Activated CD4-positive, alpha-beta T cell treated with anti-CD3 and anti-CD28 coated beads, Interleukin-2, amount 10 ng/mL, durations not matched to agents 7 days and 5 days (primary cell): ENCODE measurements around the gene SLC7A1. TPM values are rescaled to one million over a fixed set of nuclear protein-coding genes. Genes with fewer than 3 reads are reported as not detected.

Experiments used
- CTCF ChIA-PET: fragments of 350-600 bp; sonication (Branson Sonifier 250); formaldehyde crosslinking; loops from one replicate; lab custom pipeline; 2021; ENCODE audit warnings: antibody characterized with exemption; lab: Charles Lee
- POLR2A ChIA-PET: fragments of 350-600 bp; sonication (Branson Sonifier 250); formaldehyde crosslinking; loops from one replicate; lab custom pipeline; 2021; ENCODE audit warnings: antibody characterized with exemption; lab: Charles Lee
- DNase-seq: peaks from one replicate; pipeline ENCODE4 v3.0.0-alpha.2; 2020
- H3K27ac Mint-ChIP-seq: one replicate; pipeline ENCODE4 v1.8.0; 2021; ENCODE audit warnings: mild to moderate bottlenecking, moderate library complexity, mixed read lengths
- H3K27me3 Mint-ChIP-seq: one replicate; pipeline ENCODE4 v1.8.0; 2021; ENCODE audit warnings: mixed read lengths
- H3K36me3 Mint-ChIP-seq: one replicate; pipeline ENCODE4 v1.8.0; 2021; ENCODE audit warnings: low read depth, mixed read lengths
- H3K4me1 Mint-ChIP-seq: one replicate; pipeline ENCODE4 v1.8.0; 2021; ENCODE audit warnings: mixed read lengths
- H3K4me3 Mint-ChIP-seq: one replicate; pipeline ENCODE4 v1.8.0; 2021; ENCODE audit warnings: mild to moderate bottlenecking, moderate library complexity, mixed read lengths
- H3K9me3 Mint-ChIP-seq: one replicate; pipeline ENCODE4 v1.8.0; 2021; ENCODE audit warnings: mixed read lengths
- total RNA-seq, 2 experiments: library from RNA; stranded (reverse); gene quantifications; one replicate each; pipeline ENCODE4 v1.2.3, GENCODE V29; 2021

SLC7A1 gene
- total RNA-seq, 2 experiments from 2014 or later: 64.5 to 77.5 TPM

GRCh38 chr13:29496241-29496712, 99.2 kb downstream of the SLC7A1 start:
- Mint-ChIP-seq H3K27ac (no peak overlapping the region), H3K9me3 (no peaks in the 10 kb centered on the region), H3K27me3 (peaks cover 14% of the 10 kb centered on the region), H3K4me3 (no peak overlapping the region), H3K36me3 (no peaks in the 10 kb centered on the region), H3K4me1 (peaks cover 7% of the 10 kb centered on the region)
- no peak for DNase-seq
- CTCF ChIA-PET: interaction anchor here (1.0 to 1.7 kb wide), 3 partner anchors 12 to 42 kb away, joined by 3 to 5 read pairs (median 3); no protein-coding TSS in a partner anchor
- POLR2A ChIA-PET: no interaction called here

- Mint-ChIP-seq H3K4me1 (peaks cover 7% of the 10 kb centered on the region), H3K36me3 (no peaks in the 10 kb centered on the region), H3K27me3 (peaks cover 11% of the 10 kb centered on the region), H3K9me3 (no peaks in the 10 kb centered on the region), H3K27ac (no peak overlapping the region), H3K4me3 (no peak overlapping the region)
- DNase-seq: no peak
- POLR2A ChIA-PET: no interaction called here
- CTCF ChIA-PET: no interaction called here
These were observed 101.0 kb downstream of the SLC7A1 start for GRCh38 chr13:29494520-29494919.

- H3K9me3 Mint-ChIP-seq: no peaks in the 10 kb centered on the region
- no peak for DNase-seq
- ChIA-PET CTCF (no interaction called here), POLR2A (no interaction called here)
- H3K4me3 Mint-ChIP-seq: no peak overlapping the region
- peaks cover 7% of the 10 kb centered on the region for H3K4me1 Mint-ChIP-seq
- H3K27me3 Mint-ChIP-seq: peaks cover 11% of the 10 kb centered on the region
- no peak overlapping the region for H3K27ac Mint-ChIP-seq
- H3K36me3 Mint-ChIP-seq: no peaks in the 10 kb centered on the region
These were observed 101.7 kb downstream of the SLC7A1 start for GRCh38 chr13:29493796-29494195.

- Mint-ChIP-seq H3K9me3 (no peaks in the 10 kb centered on the region), H3K36me3 (no peaks in the 10 kb centered on the region), H3K27ac (no peak overlapping the region), H3K4me1 (peaks cover 3% of the 10 kb centered on the region), H3K27me3 (peaks cover 6% of the 10 kb centered on the region), H3K4me3 (no peak overlapping the region)
- ChIA-PET CTCF (no interaction called here), POLR2A (no interaction called here)
- DNase-seq: no peak
These were observed 104.2 kb downstream of the SLC7A1 start for GRCh38 chr13:29491248-29491647.

- no peaks in the 10 kb centered on the region for H3K4me1 Mint-ChIP-seq
- peaks cover 6% of the 10 kb centered on the region for H3K27me3 Mint-ChIP-seq
- POLR2A ChIA-PET: no interaction called here
- no peaks in the 10 kb centered on the region for H3K36me3 Mint-ChIP-seq
- CTCF ChIA-PET: no interaction called here
- DNase-seq: no peak
- H3K4me3 Mint-ChIP-seq: no peak overlapping the region
- no peak overlapping the region for H3K27ac Mint-ChIP-seq
- no peaks in the 10 kb centered on the region for H3K9me3 Mint-ChIP-seq
These were observed 105.0 kb downstream of the SLC7A1 start for GRCh38 chr13:29490561-29490885.

- DNase-seq: no peak
- Mint-ChIP-seq H3K27me3 (peaks cover 6% of the 10 kb centered on the region), H3K27ac (no peak overlapping the region), H3K36me3 (no peaks in the 10 kb centered on the region), H3K9me3 (no peaks in the 10 kb centered on the region), H3K4me1 (no peaks in the 10 kb centered on the region), H3K4me3 (no peak overlapping the region)
- ChIA-PET POLR2A (no interaction called here), CTCF (no interaction called here)
These were observed 105.6 kb downstream of the SLC7A1 start for GRCh38 chr13:29489650-29490560.

GRCh38 chr13:29487466-29488454, 107.7 kb downstream of the SLC7A1 start:
- DNase-seq: no peak
- CTCF ChIA-PET: interaction anchor here (0.5 to 0.7 kb wide), 3 partner anchors 8 to 71 kb away, joined by 3 to 4 read pairs (median 3); no protein-coding TSS in a partner anchor
- POLR2A ChIA-PET: no interaction called here

GRCh38 chr13:29486551-29486950, 108.9 kb downstream of the SLC7A1 start:
- H3K4me1 Mint-ChIP-seq: no peaks in the 10 kb centered on the region
- DNase-seq: no peak
- POLR2A ChIA-PET: no interaction called here
- H3K36me3 Mint-ChIP-seq: no peaks in the 10 kb centered on the region
- H3K27me3 Mint-ChIP-seq: peaks cover 4% of the 10 kb centered on the region
- CTCF ChIA-PET: no interaction called here
- no peak overlapping the region for H3K27ac Mint-ChIP-seq
- no peaks in the 10 kb centered on the region for H3K9me3 Mint-ChIP-seq
- no peak overlapping the region for H3K4me3 Mint-ChIP-seq

More at GRCh38 chr13:29487466-29488454, 107.7 kb downstream of the SLC7A1 start:
- H3K27me3 Mint-ChIP-seq: peaks cover 4% of the 10 kb centered on the region
- no peaks in the 10 kb centered on the region for H3K36me3 Mint-ChIP-seq
- no peaks in the 10 kb centered on the region for H3K9me3 Mint-ChIP-seq
- no peaks in the 10 kb centered on the region for H3K4me1 Mint-ChIP-seq
- H3K27ac Mint-ChIP-seq: no peak overlapping the region
- H3K4me3 Mint-ChIP-seq: no peak overlapping the region

GRCh38 chr13:29484796-29485195, 110.7 kb downstream of the SLC7A1 start:
- Mint-ChIP-seq H3K9me3 (no peaks in the 10 kb centered on the region), H3K4me1 (no peaks in the 10 kb centered on the region), H3K27ac (no peak overlapping the region), H3K4me3 (no peak overlapping the region), H3K27me3 (peaks cover 4% of the 10 kb centered on the region), H3K36me3 (no peaks in the 10 kb centered on the region)
- no peak for DNase-seq
- CTCF ChIA-PET: no interaction called here
- POLR2A ChIA-PET: no interaction called here

- H3K36me3 Mint-ChIP-seq: no peaks in the 10 kb centered on the region
- no peak for DNase-seq
- ChIA-PET CTCF (no interaction called here), POLR2A (no interaction called here)
- peaks cover 4% of the 10 kb centered on the region for H3K27me3 Mint-ChIP-seq
- H3K4me3 Mint-ChIP-seq: no peak overlapping the region
- no peaks in the 10 kb centered on the region for H3K9me3 Mint-ChIP-seq
- no peaks in the 10 kb centered on the region for H3K4me1 Mint-ChIP-seq
- H3K27ac Mint-ChIP-seq: no peak overlapping the region
These were observed 111.3 kb downstream of the SLC7A1 start for GRCh38 chr13:29484236-29484635.

- CTCF ChIA-PET: no interaction called here
- H3K9me3 Mint-ChIP-seq: no peaks in the 10 kb centered on the region
- POLR2A ChIA-PET: no interaction called here
These were observed 111.9 kb downstream of the SLC7A1 start for GRCh38 chr13:29483623-29484022.

GRCh38 chr13:29483211-29483610, 112.3 kb downstream of the SLC7A1 start:
- POLR2A ChIA-PET: no interaction called here
- H3K4me3 Mint-ChIP-seq: no peak overlapping the region
- DNase-seq: no peak

More at GRCh38 chr13:29483623-29484022, 111.9 kb downstream of the SLC7A1 start:
- no peak for DNase-seq
- Mint-ChIP-seq H3K36me3 (no peaks in the 10 kb centered on the region), H3K4me1 (no peaks in the 10 kb centered on the region), H3K4me3 (no peak overlapping the region), H3K27me3 (peaks cover 4% of the 10 kb centered on the region), H3K27ac (no peak overlapping the region)

More at GRCh38 chr13:29483211-29483610, 112.3 kb downstream of the SLC7A1 start:
- H3K4me1 Mint-ChIP-seq: no peaks in the 10 kb centered on the region
- no peaks in the 10 kb centered on the region for H3K36me3 Mint-ChIP-seq
- H3K27me3 Mint-ChIP-seq: peaks cover 5% of the 10 kb centered on the region
- CTCF ChIA-PET: no interaction called here
- H3K9me3 Mint-ChIP-seq: no peaks in the 10 kb centered on the region
- H3K27ac Mint-ChIP-seq: no peak overlapping the region
